Measurements from ENCODE around the gene INAFM2. TPM values are rescaled to one million over a fixed set of nuclear protein-coding genes. Genes with fewer than 3 reads are reported as not detected.
A peak's percentile ranks its signal among the peaks of the same experiment; 100 is the strongest.

The INAFM2 gene
- total RNA-seq, 1 donor from 2014 or later, result 55.6 TPM

GRCh38 chr15:40285554-40286011, 37.9 kb upstream of the INAFM2 start:
- no peak for ATAC-seq
- intact Hi-C loops (cut with DNase I), result no loop called here
- no peak for DNase-seq (ENCODE audit: missing footprints)

- DNase-seq (ENCODE audit: missing footprints), result peak; percentile 60
- ATAC-seq, result peak; percentile 12
- intact Hi-C loops (cut with DNase I), result no loop called here
Measured at GRCh38 chr15:40286061-40286532, 37.4 kb upstream of the INAFM2 start.

DNA sequence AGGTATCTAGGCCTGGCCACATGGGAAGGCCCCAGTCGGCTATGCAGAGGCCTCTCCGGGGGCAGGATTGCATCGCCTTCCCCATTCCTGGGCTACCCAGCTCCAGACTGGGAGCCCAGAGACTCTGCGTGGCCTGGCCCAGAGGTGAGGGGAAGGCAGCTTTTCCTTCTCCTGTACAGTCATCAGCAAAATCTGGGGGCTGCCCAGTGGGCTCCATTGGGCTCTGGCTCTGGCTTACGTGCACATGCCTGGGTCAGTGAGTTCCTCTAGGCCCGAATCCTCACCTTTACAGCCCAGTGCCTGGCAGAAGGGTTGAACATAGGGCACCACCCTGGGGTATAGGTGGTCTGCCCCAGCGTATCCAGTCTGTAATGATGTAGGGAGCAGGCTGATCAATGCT, 36.7 kb upstream of the INAFM2 start:
- intact Hi-C loops (cut with DNase I), result no loop called here

GRCh38 chr15:40287505-40287904, 36.0 kb upstream of the INAFM2 start:
- DNase-seq (ENCODE audit: missing footprints) (no peak), ATAC-seq (no peak)
- intact Hi-C loops (cut with DNase I), result no loop called here

More for the DNA sequence above, 36.7 kb upstream of the INAFM2 start:
- DNase-seq (ENCODE audit: missing footprints) (peak; percentile 55), ATAC-seq (no peak)

- DNase-seq (ENCODE audit: missing footprints) (peak; percentile 42), ATAC-seq (no peak)
- intact Hi-C loops (cut with DNase I), result no loop called here
Measured at GRCh38 chr15:40287968-40288367, 35.5 kb upstream of the INAFM2 start.

- intact Hi-C loops (cut with DNase I), result no loop called here
- DNase-seq (ENCODE audit: missing footprints) (peak; percentile 66), ATAC-seq (no peak)
Measured at GRCh38 chr15:40289140-40289775, 34.2 kb upstream of the INAFM2 start.

DNA sequence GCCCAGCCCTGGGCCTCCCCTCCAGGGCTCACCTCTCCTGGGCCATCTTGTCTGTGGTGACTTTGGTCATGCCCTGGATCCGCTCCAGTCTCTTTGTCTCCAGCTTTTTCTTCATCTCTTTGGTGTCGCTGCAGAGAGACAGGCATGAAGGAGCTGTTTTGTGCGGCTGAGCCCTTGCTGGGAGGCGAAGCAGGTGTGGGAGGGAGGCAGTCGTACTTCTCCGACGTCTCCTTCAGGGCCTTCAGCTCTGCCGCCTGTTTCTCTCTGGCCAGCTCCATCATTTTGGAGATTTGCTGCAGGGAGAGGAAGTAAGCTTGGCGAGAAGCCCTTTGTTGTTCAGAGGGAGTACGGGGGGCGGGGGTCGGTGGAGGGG, 33.0 kb upstream of the INAFM2 start:
- ATAC-seq, result no peak
- intact Hi-C loops (cut with DNase I), result no loop called here
- DNase-seq (ENCODE audit: missing footprints), result no peak

DNA sequence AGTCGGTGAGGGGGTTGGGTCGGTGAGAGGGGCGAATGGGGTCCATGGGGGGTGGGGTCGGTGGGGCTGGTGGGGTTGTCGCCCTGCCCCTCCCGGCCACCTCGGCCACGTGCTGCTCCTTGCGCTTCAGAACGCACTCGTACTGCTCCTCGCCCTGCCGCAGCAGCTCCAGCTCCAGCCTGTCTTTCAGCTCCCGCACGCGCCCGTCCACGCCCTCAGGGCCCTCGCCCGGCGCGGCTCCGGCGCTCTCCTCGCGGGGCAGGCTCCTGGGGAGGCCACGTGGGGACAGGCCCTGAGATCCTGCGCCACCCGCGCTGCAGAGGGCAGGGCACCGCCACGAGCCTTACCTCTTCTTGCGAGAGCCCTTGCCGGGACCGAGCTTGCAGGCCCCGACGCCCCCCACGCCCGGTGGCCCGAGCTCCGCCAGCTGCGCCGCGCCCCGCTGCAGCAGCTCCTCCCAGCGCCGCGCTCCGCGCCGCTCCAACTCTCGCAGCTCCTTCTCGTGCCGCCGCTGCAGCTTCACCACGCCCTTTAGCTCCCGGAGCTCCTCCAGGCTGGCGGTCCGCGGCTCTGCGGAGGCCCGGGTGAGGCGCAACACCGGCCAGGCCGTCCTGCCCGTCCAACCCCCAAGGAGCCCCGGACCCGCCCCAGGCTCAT, 32.4 kb upstream of the INAFM2 start:
- peak; percentile 76 for DNase-seq (ENCODE audit: missing footprints)
- ATAC-seq, result peak; percentile 43
- intact Hi-C loops (cut with DNase I), result no loop called here

GRCh38 chr15:40292246-40292645, 31.2 kb upstream of the INAFM2 start:
- DNase-seq (ENCODE audit: missing footprints), result no peak
- intact Hi-C loops (cut with DNase I), result no loop called here

DNA sequence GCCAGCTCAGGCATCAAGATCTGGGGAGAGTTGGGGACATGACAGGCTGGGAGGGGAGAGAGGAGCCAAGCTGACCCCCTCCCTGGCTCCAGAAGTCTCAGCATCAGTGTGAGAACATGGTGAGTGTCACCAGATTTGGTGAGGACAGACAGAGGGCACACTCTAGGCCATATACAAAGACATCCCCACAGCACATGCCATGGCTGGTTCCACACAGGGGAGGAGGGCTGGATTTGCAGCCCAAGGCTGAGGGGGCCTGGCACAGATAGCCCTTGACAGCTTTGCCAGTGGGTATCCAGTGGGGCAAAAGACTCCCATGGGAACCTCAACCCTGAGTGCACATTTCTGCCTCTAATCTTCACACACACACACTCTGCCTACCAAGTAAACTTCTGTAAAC, 30.5 kb upstream of the INAFM2 start:
- ATAC-seq (no peak), DNase-seq (ENCODE audit: missing footprints) (no peak)
- intact Hi-C loops (cut with DNase I), result no loop called here

More at GRCh38 chr15:40292246-40292645, 31.2 kb upstream of the INAFM2 start:
- no peak for ATAC-seq

DNA sequence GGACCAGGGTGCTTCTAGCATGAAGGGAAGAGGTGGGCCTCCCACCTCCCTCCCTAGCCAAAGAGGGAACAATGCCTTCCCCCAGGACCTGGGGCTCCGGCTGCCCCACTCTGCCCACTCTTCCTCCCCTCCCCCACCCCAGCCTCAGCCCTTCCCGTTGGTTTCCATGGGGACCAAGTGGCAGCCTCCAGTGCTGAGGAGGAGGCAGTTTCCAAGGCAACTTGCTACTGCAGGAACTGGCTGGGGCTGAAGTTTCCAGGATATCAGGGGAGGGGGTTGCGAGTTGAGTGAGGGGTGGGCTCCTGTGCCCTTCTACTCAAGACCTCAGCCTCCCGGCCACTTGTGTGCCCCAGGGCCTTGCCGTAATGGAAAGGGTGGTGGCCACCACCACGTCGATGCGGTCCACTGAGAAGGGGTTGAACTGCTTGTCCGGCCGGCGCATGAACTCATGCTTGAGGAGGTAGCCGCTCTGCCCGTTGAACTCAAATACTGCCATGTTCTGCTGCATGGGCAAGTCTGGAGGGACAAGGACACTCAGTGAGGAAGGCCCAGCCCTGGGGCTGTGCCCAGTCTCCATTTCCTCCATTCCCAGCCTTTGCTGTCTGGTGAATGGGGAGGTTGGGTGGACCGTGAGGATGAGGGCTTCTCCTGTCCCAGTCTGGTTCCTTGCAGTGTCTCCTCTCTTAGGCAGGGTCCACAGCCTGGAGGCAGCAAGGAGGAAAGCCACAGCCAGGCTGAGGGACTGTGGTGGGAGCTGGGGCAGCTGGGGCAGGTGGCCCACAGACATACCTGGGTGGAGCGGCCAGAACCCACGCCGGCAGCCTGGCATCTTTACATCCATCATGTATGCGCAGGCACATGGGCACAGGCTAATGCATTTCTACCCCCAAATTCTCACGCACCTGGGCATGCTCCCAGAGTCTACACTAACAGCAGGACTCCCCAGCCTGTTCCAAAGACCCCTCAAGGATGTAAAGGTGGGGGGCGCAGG, 29.3 kb upstream of the INAFM2 start:
- DNase-seq (ENCODE audit: missing footprints) (no peak), ATAC-seq (no peak)
- intact Hi-C loops (cut with DNase I), result no loop called here

GRCh38 chr15:40295297-40295696, 28.2 kb upstream of the INAFM2 start:
- DNase-seq (ENCODE audit: missing footprints), result no peak
- ATAC-seq, result no peak

GRCh38 chr15:40295877-40296560, 27.5 kb upstream of the INAFM2 start:
- ATAC-seq (peak; percentile 92), DNase-seq (ENCODE audit: missing footprints) (peak; percentile 82)
- intact Hi-C loops (cut with DNase I), result no loop called here

More at GRCh38 chr15:40295297-40295696, 28.2 kb upstream of the INAFM2 start:
- intact Hi-C loops (cut with DNase I), result no loop called here

GRCh38 chr15:40296561-40297230, 26.8 kb upstream of the INAFM2 start:
- no peak for DNase-seq (ENCODE audit: missing footprints)
- ATAC-seq, result peak; percentile 7
- intact Hi-C loops (cut with DNase I), result no loop called here

- DNase-seq (ENCODE audit: missing footprints), result no peak
- no peak for ATAC-seq
- intact Hi-C loops (cut with DNase I), result no loop called here
Measured at GRCh38 chr15:40297356-40297755, 26.1 kb upstream of the INAFM2 start.

- DNase-seq (ENCODE audit: missing footprints), result no peak
- ATAC-seq, result no peak
- intact Hi-C loops (cut with DNase I), result no loop called here
Measured at GRCh38 chr15:40298216-40298935, 25.1 kb upstream of the INAFM2 start.

DNA sequence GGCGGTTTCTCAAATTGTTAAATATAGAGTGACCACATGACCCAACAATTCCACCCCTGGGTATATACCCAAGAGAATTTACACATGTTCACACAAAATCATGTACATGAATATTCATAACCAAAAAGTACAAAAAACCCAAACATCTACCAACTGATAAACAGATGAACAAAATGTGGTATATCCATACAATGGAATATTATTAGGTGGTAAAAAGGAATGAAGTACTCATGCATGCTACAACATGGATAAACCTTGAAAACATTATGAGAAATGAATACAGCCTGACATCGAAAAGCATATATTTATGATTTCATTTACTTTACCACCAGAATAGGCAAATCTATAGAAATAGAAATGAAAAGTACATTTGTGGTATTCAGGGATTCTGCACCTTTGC, 23.1 kb upstream of the INAFM2 start:
- DNase-seq (ENCODE audit: missing footprints) (no peak), ATAC-seq (no peak)
- intact Hi-C loops (cut with DNase I), result no loop called here

DNA sequence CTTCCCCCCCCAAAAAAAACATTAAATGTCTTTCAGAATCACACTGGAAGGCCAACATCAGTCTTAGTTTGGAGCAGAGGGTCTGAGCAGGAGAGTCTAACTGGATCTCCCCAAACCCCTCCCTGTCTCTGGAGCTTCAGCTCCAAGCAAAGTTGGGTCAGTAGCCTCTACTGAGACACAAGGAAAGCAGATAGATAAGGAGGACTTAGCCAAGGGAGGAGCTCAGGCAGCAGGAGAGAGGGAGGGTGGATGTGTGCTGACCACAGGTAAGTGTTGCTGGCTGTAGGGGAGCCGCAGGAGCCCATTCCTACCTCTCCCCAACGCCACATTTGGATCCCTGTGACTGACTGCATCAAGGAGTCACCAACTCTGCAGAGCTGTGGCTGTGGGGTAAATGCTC, 22.7 kb upstream of the INAFM2 start:
- ATAC-seq, result no peak
- no peak for DNase-seq (ENCODE audit: missing footprints)
- intact Hi-C loops (cut with DNase I), result no loop called here
